ENCODE measurements around the gene ADCY9. TPM values are rescaled to one million over a fixed set of nuclear protein-coding genes. Genes with fewer than 3 reads are reported as not detected.

Gene ADCY9
- total and polyA plus RNA-seq, 2 donors from 2014 or later = 6.8 to 23.7 TPM

DNA sequence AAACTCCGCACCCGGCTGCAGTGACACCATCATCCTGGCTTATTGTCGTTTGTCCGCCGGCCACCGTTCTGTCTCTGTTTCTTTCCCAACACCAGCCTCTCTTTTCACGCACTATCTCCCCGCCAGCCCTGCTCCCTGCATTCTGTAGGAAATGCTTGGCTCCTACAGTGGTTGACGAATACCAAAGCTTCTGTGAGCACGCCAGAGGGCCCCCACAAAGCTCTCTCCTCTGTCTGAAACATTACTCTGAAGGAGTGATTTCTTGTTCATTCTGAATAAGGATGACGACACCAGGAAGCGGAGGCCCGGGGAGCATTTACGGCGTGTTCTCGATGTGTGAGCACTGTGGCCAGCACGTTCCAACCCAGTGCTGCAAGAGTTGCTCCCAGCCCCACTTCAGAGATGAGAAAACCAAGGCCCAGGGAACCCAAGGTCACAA, 58.8 kb downstream of the ADCY9 start:
- no peak overlapping the region for H3K27ac ChIP-seq (ENCODE audit: low read depth in 2 of 2, low read length in 2 of 2)
- H3K4me1 ChIP-seq (ENCODE audit: control insufficient read depth in 2 of 3, insufficient read depth in 2 of 3, low read depth in 1 of 3, low read length in 3 of 3) = peaks cover 0 to 6% (median 0%) of the 10 kb centered on the region in 3 donors

GRCh38 chr16:4056161-4057105, 59.8 kb downstream of the ADCY9 start:
- no peak overlapping the region for H3K27ac ChIP-seq (ENCODE audit: low read depth in 2 of 2, low read length in 2 of 2)
- no peaks in the 10 kb centered on the region for H3K9me3 ChIP-seq (ENCODE audit: control insufficient read depth in 2 of 3, insufficient read depth in 1 of 3, low read length in 3 of 3)
- H3K4me3 ChIP-seq (ENCODE audit: low read length in 3 of 3) = no peak overlapping the region
- H3K4me1 ChIP-seq (ENCODE audit: control insufficient read depth in 2 of 3, insufficient read depth in 2 of 3, low read depth in 1 of 3, low read length in 3 of 3) = peaks cover 0 to 6% (median 0%) of the 10 kb centered on the region in 3 donors
- intact Hi-C loops (cut with DNase I) = no loop called here
- FAIRE-seq (no peak), DNase-seq (no peak)
- H3K27me3 ChIP-seq (ENCODE audit: control insufficient read depth, insufficient read depth, low read length) = no peaks in the 10 kb centered on the region
- no peak for TF ChIP-seq CTCF (IDR thresholded peaks at IDR 0.05; ENCODE audit: borderline replicate concordance, extremely low read depth, insufficient read depth)
- H3K36me3 ChIP-seq (ENCODE audit: control insufficient read depth in 2 of 3, insufficient read depth in 3 of 3, low read length in 3 of 3) = no peaks in the 10 kb centered on the region
- no peak overlapping the region for H3K9ac ChIP-seq (ENCODE audit: low read length in 3 of 3)

More for the DNA sequence above, 58.8 kb downstream of the ADCY9 start:
- TF ChIP-seq CTCF (IDR thresholded peaks at IDR 0.05; ENCODE audit: borderline replicate concordance, extremely low read depth, insufficient read depth) = no peak
- no peak for DNase-seq
- Histone ChIP-seq H3K27me3 (ENCODE audit: control insufficient read depth, insufficient read depth, low read length) (no peaks in the 10 kb centered on the region), H3K4me3 (ENCODE audit: low read length in 3 of 3) (no peak overlapping the region), H3K9ac (ENCODE audit: low read length in 3 of 3) (no peak overlapping the region), H3K36me3 (ENCODE audit: control insufficient read depth in 2 of 3, insufficient read depth in 3 of 3, low read length in 3 of 3) (no peaks in the 10 kb centered on the region), H3K9me3 (ENCODE audit: control insufficient read depth in 2 of 3, insufficient read depth in 1 of 3, low read length in 3 of 3) (no peaks in the 10 kb centered on the region)
- intact Hi-C loops (cut with DNase I) = no loop called here
- FAIRE-seq = no peak

DNA sequence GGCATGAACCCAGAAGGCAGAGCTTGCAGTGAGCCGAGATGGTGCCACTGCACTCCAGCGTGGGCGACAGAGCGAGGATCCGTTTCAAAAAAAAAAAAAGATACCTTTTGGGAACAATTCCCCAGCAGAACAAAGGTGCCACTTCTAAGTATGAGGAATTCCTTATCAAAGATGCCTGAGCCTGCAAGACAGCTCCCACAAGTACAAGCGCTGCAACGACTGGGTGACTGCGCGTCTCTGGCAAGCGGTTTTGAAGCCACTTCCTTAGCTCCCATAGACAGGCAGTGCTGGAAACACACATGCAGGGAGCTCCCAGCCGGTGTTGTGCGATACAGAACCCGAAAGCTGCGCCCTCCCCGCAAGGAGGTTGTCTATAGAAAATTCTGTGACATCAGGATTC, 60.5 kb downstream of the ADCY9 start:
- Histone ChIP-seq H3K27me3 (ENCODE audit: control insufficient read depth, insufficient read depth, low read length) (no peaks in the 10 kb centered on the region), H3K4me1 (ENCODE audit: control insufficient read depth in 2 of 3, insufficient read depth in 2 of 3, low read depth in 1 of 3, low read length in 3 of 3) (peaks cover 0 to 6% (median 0%) of the 10 kb centered on the region in 3 donors), H3K36me3 (ENCODE audit: control insufficient read depth in 2 of 3, insufficient read depth in 3 of 3, low read length in 3 of 3) (no peaks in the 10 kb centered on the region), H3K27ac (ENCODE audit: low read depth in 2 of 2, low read length in 2 of 2) (no peak overlapping the region), H3K4me3 (ENCODE audit: low read length in 3 of 3) (no peak overlapping the region), H3K9ac (ENCODE audit: low read length in 3 of 3) (no peak overlapping the region), H3K9me3 (ENCODE audit: control insufficient read depth in 2 of 3, insufficient read depth in 1 of 3, low read length in 3 of 3) (no peaks in the 10 kb centered on the region)
- FAIRE-seq (no peak), DNase-seq (no peak)
- TF ChIP-seq CTCF (IDR thresholded peaks at IDR 0.05; ENCODE audit: borderline replicate concordance, extremely low read depth, insufficient read depth) = no peak
- intact Hi-C loops (cut with DNase I) = no loop called here

Data from kidney (tissue), 14 donors.